Left cardiac atrium (tissue), 4 donors: ENCODE data around the gene ASAP2. TPM values are rescaled to one million over a fixed set of nuclear protein-coding genes. Genes with fewer than 3 reads are reported as not detected.

ENCODE experiments used
- ATAC-seq, 2 donors: fragments of 200-7000 bp; cut with Tn5 transposase; one replicate each; pipeline ENCODE4 v1.9.1; 2020; ENCODE audit warnings: mild to moderate bottlenecking in 2 of 2, moderate library complexity in 2 of 2
- DNase-seq: peaks from one replicate; pipeline ENCODE4 v3.0.0-alpha.2; 2020
- intact Hi-C, 2 donors: fragments of 100-400 bp; cut with DNase I; formaldehyde crosslinking; loops; one replicate each; pipeline versions ENCODE4 v1.14.1 to v1.15.1; 2022 to 2023
- total RNA-seq, 2 donors: library from RNA; stranded (reverse); fragmentation: NEBNext Ultra II Directional; extraction: Animal tissue kit (Norgen Biotek cat#: 25700); gene quantifications; one replicate each; pipeline ENCODE4 v1.2.1, GENCODE V29; 2021
- donor health status: DM: no; HTN: yes; CAD: no.
- donor health status: DM: no; HTN: yes; CAD: no; lungs with severe emphysema.
- donor health status: DM: yes; HTN: yes; CAD: no.
- donor health status: Dilated cardiomyopathy.

ASAP2 gene
- total RNA-seq, 2 donors from 2014 or later = 13.4 to 18.2 TPM

DNA sequence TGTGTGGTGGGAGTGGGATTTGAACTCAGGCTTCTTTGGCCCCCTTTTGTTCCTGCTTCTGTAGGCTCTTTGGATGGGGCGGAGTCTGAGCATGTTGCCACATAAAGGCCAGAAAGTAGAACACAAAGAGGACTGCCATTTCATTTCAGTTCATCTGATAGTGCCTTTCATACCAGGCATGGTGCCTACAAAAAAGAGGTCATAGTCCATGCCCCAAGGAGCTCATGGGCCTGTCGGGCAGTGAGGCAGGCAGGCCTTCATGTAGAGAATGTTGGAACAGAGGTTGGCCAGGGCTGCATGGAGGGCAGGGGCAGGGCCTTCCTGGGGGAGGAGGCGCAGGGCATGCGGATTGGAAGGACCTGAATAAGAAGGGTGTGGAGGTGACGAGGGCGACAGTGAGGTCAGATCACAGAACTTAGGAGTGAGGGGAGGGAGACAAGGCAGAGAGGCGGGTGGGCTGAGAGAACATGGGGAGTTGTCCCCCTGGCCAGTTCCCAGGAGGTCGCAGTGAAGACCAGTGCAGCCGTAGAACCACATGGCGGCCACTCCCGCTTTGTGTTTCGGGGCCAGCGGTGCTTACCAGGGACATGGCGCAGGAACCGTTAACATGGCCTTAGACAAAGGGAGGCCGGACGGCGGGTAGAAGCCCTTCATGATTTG is 167.6 kb downstream of the ASAP2 start:
- ATAC-seq (peak in 1 of 2 donors; percentile 54), DNase-seq (no peak)
- intact Hi-C loops = loop anchor here in 1 of 2 donors (10.0 kb wide), 1 partner anchor 229 kb away; no protein-coding TSS in a partner anchor

- no peak for DNase-seq
- intact Hi-C loops = loop anchor here in 1 of 2 donors (10.0 kb wide), 1 partner anchor 231 kb away; no protein-coding TSS in a partner anchor
- no peak for ATAC-seq
Observed at GRCh38 chr2:9375857-9376428, 169.3 kb downstream of the ASAP2 start.

GRCh38 chr2:9377461-9378097 is 171.0 kb downstream of the ASAP2 start:
- DNase-seq (no peak), ATAC-seq (no peak)
- intact Hi-C loops = loop anchor here in 1 of 2 donors (10.0 kb wide), 1 partner anchor 233 kb away; no protein-coding TSS in a partner anchor

- ATAC-seq (peak; percentile 81 to 84), DNase-seq (peak; percentile 85)
- intact Hi-C loops = loop anchor here in 1 of 2 donors (10.0 kb wide), 1 partner anchor 234 kb away; no protein-coding TSS in a partner anchor
Observed at GRCh38 chr2:9378433-9379390, 172.1 kb downstream of the ASAP2 start.

DNA sequence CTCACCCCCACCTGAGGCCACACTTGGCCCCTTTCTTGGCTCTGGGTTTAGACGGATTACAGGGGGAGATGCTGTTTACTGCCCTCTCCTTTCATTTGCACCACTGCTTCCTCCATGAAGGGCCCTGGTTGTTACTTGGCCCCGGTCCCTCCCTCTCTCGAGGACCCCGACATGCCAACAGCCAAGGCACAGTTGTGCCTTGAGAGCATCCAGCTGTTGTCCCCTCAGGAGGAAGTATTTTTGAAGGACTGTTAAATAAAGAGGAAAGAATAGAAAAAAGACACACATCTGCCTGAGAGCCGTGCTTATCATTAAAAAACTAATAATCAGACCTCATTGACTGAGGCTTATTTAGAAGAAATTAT is 172.8 kb downstream of the ASAP2 start:
- intact Hi-C loops = loop anchor here in 1 of 2 donors (10.0 kb wide), 1 partner anchor 235 kb away; no protein-coding TSS in a partner anchor
- ATAC-seq = no peak

DNA sequence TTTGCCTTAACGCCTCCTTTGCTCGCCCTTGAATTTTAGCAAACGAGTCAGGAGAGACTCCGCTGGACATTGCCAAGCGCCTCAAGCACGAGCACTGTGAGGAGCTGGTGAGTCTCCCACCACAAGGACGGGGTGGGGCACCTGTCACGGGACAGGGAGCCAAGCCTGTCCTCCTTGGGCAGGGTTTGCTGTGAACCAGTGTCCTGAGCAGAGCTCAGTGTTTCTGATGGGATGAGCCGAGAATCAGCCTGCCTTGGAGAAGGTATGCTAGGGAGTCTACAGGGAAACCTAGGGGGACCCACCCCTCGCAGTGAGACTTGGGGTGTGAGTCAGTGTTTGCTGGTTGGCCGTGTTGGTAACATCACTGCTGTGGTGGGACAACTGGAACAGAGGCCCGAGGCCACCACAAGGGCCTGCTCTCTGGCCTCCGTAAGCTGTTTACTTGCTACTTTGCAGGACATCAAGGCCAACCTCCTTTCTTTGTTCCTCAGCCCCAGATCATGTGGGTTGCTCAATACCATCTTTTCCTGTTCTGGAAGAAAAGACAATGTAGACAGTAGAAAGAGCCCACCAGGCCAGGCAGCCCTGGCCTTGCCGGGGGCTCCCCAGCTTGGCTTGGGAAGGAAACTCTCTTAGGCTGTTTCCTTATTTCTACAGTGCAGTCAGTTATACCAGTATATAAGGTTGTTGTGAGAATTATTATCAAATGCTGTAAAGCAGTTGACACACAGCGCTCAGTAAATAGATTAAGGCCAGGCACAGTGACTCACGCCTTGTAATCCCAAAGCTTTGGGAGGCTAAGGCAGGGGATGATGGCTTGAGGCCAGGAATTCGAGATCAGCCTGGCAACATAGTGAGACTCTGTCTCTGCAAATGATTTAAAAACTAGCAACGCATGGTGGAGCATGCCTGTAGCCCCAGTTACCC is 174.4 kb downstream of the ASAP2 start:
- intact Hi-C loops = no loop called here
- ATAC-seq = peak; percentile 58 to 62
- peak; percentile 57 for DNase-seq

More for the DNA sequence above, 172.8 kb downstream of the ASAP2 start:
- no peak for DNase-seq

DNA sequence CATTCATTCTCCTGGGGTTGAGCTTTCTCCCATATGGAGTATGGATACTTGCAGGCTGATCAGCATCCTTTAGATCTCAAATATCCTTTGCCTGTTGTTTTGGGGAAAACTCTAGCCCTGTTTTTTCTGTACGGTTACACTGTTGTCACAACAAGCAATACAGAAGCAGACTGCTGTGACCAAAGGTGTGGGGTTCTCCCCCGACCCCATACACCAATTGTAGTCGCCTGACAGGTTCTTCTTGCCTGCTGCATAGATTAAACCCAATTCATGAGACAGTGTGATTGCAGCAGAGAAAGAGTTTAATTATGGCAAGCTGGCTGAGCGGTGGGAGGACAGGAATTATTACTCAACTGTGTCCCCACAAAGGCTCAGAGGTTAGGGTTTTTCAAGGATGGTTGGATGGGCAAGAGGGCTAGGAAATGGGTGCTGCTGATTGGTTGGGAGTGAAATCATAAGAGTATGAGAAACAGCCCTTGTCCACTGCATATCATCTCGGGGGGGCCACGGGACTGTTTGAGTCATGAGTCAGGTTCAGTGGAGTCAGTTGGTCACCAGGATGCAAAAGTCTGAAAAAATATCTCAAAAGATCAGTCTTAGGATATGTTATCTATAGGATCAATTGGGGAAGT is 176.1 kb downstream of the ASAP2 start:
- intact Hi-C loops = no loop called here
- no peak for DNase-seq
- ATAC-seq = no peak

DNA sequence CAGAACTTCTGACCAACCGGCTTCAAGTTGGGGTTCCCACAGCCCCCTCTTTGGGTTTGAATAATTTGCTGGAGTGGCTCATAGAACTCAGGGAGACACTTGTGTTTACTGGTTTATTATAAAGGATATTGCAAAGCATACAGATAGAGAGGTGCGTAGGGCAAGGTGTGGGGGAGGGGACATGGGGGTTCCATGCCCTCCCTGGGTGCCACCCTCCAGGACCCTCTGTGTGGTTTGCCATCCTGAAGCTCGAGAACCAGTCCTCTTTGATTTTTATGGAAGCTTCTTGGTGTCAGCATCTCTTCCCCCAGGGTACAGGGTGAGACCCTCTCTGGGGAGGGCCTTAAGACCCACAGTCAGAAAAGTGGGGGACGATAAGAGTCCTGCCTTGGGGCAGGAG is 177.9 kb downstream of the ASAP2 start:
- ATAC-seq (no peak), DNase-seq (no peak)
- intact Hi-C loops = no loop called here

DNA sequence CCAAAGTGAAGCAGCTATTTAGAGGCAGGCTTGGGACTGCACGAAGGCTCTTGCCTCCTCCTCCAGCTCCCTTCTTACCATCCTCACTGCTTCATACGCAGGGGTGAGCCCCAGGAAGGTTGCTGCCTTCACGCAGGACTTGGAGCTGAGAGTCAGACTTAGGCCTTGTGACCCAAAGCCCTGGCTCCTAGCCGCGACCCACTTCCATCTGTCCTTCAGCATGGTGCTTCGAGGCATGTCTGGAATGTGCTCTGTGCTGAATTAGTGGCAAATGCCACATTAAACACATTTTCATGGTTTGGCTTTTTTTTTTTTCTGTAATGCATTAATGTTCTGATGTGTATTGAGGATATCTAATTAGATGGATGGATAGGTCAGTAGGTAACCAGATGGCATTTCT is 179.2 kb downstream of the ASAP2 start:
- ATAC-seq (no peak), DNase-seq (no peak)
- intact Hi-C loops = no loop called here

DNA sequence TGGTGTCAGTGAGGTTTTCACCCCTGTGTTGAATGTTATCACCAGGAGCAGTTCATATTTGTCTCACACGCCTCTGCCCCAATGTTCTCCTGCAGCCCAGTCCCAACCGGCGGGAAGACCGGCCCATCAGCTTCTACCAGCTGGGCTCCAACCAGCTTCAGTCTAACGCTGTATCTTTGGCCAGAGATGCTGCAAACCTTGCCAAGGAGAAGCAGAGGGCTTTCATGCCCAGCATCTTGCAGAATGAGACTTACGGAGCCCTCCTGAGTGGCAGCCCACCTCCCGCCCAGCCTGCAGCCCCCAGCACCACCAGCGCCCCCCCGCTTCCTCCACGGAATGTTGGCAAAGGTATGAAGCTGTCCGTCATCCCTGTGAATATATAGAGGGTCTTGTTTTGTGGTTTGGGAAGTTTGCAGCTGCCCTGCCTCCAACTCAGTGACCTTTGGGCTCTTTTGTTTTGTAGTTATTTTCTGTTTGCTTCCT is 181.6 kb downstream of the ASAP2 start:
- intact Hi-C loops = no loop called here
- DNase-seq (no peak), ATAC-seq (peak in 1 of 2 donors; percentile 8)

GRCh38 chr2:9388950-9389911 is 182.6 kb downstream of the ASAP2 start:
- ATAC-seq (no peak), DNase-seq (no peak)
- intact Hi-C loops = no loop called here

DNA sequence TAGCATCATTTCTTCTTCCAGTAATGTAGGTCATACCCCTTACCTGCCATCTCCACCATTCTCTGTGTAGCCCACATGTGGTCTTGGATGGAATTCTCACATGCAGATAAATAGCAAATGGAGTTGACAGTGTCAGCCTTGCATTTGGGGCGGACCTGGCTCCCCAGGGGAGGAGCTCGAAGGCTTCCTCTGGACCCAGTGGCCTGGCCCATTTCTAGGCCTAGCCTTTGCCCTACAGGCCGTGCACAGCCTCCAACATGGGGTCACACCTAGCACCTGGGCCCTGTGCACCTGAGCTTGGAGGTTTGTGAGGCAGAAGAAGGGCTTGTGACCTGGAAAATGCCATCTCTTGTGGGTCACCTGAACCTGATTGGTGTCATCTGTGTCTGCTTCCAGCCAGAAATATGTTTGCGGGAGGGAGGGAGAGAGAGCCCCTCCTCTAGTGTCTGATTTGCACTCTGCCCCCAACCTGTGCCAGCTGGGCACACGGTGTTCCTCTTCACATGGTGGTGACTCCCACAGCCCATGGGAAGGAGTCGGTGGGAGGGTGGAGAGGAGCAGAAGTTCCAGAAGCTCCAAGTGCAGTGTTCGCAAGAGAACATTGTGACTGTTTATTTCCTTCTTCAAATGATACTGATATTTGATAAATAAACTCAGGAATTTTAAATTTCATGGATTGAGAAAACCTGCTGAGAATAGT is 183.7 kb downstream of the ASAP2 start:
- DNase-seq (no peak), ATAC-seq (no peak)
- intact Hi-C loops = no loop called here

- DNase-seq (no peak), ATAC-seq (no peak)
- intact Hi-C loops = no loop called here
Observed at GRCh38 chr2:9390991-9391390, 184.4 kb downstream of the ASAP2 start.

- DNase-seq = no peak
- intact Hi-C loops = no loop called here
- ATAC-seq = no peak
Observed at GRCh38 chr2:9391961-9392720, 185.5 kb downstream of the ASAP2 start.
